GM21447 (cell line): ENCODE measurements around the gene CHMP4B.
"Not testable (repeated sequence)": the region's sequence is repeated elsewhere in the genome, so short reads cannot be mapped to it uniquely, and the experiment has no call there.

Experiments used
- ATAC-seq: cut with Tn5 transposase; IDR thresholded peaks from one replicate; pipeline ENCODE4 v1.9.1; 2021; ENCODE audit not compliant: unreplicated experiment

CHMP4B gene

DNA sequence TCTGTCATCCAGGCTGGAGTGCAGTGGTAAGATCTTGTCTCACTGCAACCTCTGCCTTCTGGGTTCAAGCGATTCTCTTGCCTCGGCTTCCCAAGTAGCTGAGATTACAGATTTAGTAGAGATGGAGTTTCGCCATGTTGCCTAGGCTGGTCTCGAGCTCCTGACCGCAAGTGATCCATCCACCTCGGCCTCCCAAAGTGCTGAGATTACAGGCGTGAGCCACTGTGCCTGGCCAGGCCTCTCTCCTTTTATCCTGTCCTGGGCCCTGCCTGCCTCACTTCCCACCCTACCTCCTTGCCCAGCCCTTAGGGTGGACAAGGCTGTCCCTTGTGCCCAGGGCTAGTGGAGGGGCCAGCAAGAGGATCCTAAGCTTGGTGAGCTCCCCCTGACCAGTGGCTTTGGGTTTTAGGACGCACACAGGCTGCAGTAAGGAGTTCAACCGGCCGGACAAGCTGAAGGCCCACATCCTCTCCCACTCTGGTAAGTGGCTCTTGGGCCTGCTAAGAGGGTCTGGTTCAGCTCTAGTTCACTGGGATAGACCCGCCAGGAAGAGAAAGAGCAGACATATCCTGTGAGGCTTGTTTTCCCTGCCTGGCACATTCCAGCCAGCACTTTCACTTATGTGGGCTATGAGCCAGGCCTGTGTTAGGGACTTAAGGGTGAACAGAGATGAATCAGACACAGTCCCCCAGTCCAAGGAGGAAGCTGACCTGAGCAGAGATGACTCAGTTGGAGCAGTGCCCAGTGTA lies 21.9 kb upstream of the CHMP4B start:
- ATAC-seq = no peak

DNA sequence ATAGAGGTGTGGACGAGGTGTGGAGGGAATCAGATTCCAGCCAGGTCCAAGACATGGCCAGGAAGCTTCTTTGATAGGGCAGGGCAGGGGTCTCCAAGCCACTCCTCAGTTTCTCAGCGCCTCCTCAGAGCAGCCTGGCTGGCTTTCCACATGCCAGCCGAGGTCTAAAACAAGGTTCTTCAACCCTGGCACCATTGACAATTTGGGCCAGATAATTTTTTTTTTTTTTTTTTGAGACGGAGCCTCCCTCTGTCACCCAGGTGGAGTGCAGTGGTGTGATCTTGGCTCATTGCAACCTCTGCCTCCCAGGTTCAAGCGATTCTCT lies 21.3 kb upstream of the CHMP4B start:
- no peak for ATAC-seq

DNA sequence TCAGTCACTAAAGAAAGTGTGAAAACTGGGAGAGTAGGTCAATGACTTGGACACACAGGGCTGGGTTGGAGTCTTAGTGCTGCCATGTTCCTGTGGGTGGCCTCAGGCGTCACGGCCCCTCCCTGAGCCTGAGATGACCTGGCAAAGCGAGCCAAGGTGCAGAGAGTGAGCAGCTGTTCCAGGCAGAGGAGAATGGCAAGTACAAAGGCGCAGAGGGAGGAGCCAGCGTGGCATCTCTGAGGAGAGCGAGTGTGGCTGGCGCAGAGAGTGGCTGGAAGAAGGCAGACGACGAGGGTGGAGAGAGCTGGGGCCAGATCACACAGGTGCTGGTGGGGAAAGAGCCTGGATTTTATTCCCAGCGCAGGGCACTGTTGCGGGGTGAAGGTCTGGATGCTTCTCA lies 20.6 kb upstream of the CHMP4B start:
- ATAC-seq = no peak

GRCh38 chr20:33791021-33791420 lies 20.1 kb upstream of the CHMP4B start:
- no peak for ATAC-seq

DNA sequence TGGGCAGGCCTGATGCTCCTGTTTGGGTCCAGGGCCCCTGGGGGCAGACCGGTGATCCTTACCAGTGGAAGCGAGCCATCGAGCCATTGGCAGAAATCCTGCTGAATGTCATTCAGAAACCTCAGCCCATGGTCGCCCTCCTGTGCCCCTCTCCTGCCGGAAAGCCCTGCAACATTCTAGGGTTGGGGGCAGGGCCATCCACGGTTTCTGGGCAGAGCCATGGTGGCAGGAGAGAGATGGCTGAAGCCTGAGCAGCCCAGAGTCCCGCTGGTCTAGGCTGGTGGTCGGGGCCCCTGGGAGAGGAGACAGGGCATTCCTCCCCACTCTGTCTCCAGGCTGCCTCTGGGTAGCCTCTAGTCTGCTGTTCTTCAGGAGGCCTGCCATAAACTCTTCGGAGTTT lies 19.6 kb upstream of the CHMP4B start:
- no peak for ATAC-seq

DNA sequence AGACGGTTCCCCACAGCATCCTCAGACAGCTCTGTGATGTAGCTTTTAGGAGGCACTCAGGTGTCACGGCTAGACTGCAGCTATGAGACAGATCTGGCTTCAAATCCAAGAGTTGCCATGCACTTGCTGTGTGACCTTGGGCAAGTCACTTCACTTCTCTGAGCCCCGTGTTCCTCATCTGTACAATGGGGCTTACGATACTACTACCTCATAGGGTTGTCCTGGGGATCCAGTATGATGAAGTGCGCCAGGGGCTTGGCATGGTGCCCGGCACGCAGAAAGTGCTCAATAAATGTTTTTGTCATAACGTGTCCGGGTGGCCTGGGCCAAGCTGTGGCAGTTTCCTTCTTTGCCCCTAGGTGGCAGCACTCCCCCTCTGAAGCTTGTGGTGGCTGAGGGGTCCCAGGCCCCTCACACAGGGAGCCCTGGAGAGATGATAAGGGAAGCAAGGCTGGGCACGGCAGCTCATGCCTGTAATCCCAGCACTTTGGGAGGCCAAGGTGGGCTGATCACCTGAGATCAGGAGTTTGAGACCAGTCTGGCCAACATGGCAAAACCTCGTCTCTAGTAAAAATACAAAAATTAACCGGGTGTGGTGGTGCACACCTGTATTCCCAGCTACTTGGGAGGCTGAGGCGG lies 19.1 kb upstream of the CHMP4B start:
- no peak for ATAC-seq

DNA sequence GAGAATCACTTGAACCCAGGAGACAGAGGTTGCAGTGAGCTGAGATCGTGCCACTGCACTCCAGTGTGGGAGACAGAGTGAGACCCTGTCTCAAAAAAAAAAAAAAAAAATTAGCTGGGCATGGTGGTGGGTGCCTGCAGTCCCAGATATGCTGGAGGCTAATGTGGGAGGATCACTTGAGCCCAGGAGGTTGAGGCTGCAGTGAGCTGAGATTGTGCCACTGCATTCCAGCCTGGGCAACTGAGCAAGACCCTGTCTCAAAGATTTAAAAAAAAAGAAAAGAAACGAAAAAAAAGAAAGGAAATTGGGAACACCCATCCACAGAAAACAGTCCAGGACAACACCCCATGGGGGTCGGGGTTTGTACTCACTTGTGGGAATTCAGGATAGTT lies 18.6 kb upstream of the CHMP4B start:
- ATAC-seq = not testable (repeated sequence)

DNA sequence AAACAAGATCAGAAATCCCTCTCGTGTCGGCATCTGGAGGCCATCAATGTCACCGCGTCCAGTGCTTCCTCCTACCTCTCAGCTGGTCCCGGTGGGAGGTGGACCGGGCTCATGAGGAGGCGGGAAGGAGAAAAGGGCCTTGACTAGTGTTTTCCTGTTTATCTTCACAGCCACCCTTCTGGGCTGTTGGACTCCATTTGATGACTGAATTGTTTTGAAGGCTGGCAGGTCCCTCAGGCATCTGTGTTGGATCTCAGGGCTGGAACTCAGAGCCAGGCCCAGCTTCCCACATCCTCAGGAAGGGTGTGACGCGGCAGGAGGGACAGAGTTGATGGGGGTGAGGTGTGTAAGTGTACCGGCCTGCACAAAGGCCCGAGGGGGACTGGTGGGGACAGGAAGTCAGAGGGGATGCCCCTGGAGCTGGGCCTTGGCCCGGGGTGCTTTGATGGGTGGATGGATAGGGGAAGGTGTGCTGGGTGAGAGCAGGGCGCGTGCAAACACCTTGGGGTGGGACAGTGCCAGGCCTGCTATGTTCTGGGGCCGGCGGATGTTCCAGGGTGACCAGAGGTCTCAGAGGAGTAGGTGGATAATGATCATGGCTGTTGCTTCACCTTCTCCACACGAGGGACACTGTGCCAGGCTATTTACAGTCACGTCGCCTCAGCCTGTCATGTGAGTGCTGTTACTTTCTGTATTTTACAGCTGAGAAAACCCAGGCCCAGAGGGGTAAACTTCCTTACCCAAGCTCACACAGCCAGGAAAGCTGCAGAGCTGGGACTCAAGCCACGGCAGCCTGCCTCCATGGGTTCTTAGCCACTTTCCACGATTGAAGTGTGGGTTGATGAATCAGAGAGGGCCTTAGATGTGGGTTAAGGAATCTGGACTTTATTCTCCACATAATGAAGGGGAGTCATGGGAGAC lies 17.9 kb upstream of the CHMP4B start:
- ATAC-seq = no peak

- ATAC-seq = no peak
These were observed 14.8 kb upstream of the CHMP4B start for GRCh38 chr20:33796263-33796906.

DNA sequence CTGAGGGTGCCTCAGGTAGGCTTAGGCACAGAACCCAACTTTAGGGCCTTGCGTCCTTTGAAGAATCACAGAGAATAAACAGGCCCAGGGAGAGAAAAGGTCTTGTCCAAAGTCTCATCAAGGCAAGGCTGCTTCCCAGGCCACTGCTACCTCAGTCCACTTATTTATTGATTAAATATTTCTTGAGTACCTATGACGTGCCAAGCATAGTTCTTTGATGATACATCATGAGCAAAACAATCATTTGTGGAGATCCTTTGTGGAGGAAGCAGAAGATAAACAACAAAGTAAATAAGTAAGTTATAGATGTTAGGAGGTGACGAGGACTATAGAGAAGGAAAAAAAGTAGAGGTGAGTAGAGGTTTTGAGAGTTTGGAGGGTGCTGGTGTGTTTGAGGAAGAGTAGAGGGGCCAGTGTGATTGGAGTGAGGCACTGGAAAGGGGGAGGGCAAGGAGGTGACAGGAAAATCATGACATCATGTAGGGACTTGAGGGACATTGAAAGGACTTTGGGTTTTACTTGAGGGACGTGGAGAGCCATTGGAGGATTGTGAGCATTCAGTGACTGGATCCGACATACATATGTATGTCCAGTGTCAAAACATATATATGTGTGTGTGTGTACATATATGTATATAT lies 14.1 kb upstream of the CHMP4B start:
- ATAC-seq = no peak

DNA sequence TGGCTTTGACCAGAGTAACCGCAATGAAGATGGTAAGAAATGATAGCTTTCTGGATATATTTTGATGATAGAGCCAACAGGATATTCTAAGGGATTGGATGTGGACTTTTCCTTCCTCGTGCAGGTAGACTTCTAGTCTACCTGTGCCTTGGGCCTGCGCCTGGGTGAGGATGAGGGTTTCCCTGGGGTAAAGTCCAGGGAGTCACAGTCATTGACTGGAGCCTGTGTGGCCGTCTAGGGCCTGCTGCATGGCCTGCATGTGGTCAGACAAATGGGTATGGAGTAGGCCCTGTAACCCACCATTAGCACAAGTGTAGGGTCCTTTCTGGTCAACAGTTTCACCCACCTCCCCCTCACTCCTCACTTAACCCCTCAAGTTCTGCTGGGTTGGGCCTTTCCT lies 12.7 kb upstream of the CHMP4B start:
- ATAC-seq = no peak

GRCh38 chr20:33803921-33804337 lies 7.2 kb upstream of the CHMP4B start:
- no peak for ATAC-seq

DNA sequence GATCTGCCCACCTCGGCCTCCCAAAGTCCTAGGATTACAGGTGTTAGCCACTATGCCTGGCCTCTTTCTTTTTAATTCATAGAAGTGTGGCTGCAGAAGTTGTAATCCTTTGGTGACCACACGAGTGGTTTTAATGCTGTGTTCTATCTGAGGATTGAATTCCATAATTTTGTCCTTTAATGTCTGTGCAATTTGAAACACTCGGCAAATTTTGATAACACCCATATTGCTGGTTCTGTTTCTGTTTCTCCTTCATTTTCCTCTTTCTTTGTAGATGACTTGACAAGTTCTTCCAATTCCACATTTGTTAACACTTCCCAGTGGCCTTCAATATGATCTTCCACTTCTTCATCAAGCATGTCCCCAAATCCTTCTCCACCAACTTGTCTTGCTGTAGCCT lies 2.8 kb upstream of the CHMP4B start:
- no peak for ATAC-seq

DNA sequence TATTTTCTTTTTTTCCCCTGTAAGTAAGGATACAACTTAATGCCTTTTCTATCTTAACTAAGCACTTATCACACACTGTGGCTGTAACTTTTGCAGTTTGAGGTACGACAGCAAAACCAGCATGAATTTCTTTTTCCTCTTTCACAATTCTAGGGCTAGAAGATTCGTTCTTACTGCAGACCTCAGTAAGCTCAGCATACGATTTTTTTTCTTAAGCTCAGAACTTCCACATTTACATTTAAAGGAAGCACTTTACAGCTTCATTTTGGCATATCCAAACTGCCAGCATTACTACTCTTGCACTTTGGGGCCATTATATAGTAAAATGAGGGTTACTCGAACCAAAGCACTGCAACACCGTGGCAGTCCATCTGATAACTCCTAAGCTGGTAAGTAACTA lies 889 bp upstream of the CHMP4B start:
- no peak for ATAC-seq

GRCh38 chr20:33811776-33812151 lies 616 bp downstream of the CHMP4B start:
- ATAC-seq = peak; percentile 17

GRCh38 chr20:33812152-33812849 lies 1.2 kb downstream of the CHMP4B start:
- ATAC-seq = no peak

DNA sequence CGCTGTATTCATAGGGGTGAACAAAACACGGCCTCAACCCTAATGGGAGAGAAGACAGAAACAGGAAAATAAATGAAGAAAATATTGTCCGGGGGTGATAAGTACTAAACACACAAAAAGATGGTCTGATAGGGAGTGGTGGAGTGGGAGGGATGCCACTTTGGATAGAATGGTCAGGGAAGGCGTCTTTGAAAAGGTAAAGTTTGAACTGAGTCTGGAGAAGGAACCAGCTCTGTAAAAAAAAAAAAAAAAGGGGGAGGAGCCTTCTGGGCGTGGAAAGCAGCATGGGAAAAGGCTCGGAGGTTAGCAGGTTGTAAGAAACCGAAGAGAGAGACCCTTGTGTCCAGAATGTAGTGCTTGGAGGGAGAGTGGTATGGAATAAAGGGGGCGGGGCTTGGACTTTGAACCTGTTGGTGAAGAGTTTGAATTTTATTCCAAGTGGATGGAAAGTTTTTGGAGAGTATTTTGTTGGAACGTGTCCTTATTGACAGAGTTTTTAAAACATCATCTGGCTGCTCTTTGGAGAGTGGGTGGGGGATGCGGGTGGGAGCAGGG lies 1.8 kb downstream of the CHMP4B start:
- ATAC-seq = no peak

DNA sequence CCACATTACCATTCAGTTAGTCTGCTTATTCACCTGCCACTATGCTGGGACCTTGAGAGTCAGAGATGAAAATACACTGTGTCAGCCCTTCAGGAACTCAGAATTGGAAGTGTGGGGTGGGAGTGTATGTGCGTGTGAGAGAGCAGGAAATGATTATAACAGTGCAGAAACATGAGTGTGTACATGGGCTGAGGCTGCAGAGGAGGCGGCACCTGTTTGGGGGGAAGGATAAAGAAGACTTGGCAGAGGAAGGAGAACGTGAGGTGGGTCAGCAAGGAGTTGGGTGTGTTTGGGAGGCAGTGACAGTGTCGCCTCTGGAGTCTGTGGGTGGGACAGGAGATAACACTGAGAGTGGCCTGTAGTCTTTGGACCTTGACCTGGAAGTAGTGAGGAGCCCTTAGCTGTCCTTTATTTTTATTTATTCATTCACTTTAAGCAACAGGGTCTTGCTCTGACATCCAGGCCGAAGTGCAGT lies 3.1 kb downstream of the CHMP4B start:
- no peak for ATAC-seq

GRCh38 chr20:33815671-33816070 lies 4.5 kb downstream of the CHMP4B start:
- ATAC-seq = no peak

- ATAC-seq = no peak
These were observed 5.0 kb downstream of the CHMP4B start for GRCh38 chr20:33816191-33816590.
